HL-60 (cell line): ENCODE measurements around the gene HSDL1.

Experiments
- GABPA ChIP-seq: IDR thresholded peaks from 2 replicates; pipeline ENCODE4 v1.6.1; 2012; ENCODE audit warnings: low read depth
- TF ChIP-seq, protein P1 (sequence below): IDR thresholded peaks from 2 replicates; pipeline ENCODE4 v1.6.1; 2012; ENCODE audit warnings: low read depth; ENCODE audit not compliant: insufficient replicate concordance
- TF ChIP-seq, protein P2 (sequence below): IDR thresholded peaks from one replicate; pipeline ENCODE4 v1.5.1; 2011; ENCODE audit warnings: low read length, control low read depth, inconsistent platforms; ENCODE audit not compliant: insufficient read depth

DNA sequence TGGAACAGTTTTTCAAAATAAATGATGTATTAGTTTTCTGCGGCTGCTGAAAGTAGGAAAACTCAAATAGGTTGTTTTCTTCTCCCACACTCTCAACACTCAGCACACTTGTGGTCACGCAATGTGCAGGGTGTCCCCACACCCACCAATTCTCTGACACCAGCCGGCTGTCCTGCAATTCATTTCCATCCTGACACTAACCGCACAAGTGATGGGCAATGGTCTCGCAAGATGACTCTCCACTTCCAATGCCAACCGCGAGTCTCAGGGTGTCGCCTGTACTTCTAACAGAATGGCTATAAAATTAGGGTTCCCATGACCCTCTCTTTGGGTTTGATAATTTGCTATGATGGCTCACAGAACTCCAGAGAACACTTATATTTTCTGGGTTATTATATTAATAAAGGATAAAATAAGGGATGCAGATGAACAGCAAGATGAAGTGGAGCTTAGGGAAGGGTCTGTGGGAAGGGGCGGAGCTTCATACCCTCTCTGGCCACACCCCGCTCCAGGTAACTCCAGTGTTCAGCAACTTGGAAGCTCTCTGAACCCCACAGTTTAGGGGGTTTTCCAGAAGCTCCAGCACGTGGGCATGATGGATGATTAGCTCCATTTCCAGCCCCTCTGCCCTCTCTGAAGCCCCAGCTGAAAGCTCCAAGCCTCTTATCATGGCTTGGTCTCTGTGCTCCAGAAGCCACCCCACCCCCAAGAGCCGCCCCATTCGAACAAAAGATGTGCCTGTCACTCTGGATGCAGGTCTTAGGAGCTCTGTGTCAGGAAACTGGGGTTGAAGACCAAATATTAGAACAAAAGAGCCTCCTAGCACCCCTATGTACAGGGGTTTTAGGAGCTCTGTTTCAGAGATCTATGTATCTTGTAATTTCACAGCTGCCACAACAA, 22.1 kb upstream of the HSDL1 start:
- TF ChIP-seq, protein P1, sequence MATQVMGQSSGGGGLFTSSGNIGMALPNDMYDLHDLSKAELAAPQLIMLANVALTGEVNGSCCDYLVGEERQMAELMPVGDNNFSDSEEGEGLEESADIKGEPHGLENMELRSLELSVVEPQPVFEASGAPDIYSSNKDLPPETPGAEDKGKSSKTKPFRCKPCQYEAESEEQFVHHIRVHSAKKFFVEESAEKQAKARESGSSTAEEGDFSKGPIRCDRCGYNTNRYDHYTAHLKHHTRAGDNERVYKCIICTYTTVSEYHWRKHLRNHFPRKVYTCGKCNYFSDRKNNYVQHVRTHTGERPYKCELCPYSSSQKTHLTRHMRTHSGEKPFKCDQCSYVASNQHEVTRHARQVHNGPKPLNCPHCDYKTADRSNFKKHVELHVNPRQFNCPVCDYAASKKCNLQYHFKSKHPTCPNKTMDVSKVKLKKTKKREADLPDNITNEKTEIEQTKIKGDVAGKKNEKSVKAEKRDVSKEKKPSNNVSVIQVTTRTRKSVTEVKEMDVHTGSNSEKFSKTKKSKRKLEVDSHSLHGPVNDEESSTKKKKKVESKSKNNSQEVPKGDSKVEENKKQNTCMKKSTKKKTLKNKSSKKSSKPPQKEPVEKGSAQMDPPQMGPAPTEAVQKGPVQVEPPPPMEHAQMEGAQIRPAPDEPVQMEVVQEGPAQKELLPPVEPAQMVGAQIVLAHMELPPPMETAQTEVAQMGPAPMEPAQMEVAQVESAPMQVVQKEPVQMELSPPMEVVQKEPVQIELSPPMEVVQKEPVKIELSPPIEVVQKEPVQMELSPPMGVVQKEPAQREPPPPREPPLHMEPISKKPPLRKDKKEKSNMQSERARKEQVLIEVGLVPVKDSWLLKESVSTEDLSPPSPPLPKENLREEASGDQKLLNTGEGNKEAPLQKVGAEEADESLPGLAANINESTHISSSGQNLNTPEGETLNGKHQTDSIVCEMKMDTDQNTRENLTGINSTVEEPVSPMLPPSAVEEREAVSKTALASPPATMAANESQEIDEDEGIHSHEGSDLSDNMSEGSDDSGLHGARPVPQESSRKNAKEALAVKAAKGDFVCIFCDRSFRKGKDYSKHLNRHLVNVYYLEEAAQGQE = no peak
- TF ChIP-seq, protein P2, sequence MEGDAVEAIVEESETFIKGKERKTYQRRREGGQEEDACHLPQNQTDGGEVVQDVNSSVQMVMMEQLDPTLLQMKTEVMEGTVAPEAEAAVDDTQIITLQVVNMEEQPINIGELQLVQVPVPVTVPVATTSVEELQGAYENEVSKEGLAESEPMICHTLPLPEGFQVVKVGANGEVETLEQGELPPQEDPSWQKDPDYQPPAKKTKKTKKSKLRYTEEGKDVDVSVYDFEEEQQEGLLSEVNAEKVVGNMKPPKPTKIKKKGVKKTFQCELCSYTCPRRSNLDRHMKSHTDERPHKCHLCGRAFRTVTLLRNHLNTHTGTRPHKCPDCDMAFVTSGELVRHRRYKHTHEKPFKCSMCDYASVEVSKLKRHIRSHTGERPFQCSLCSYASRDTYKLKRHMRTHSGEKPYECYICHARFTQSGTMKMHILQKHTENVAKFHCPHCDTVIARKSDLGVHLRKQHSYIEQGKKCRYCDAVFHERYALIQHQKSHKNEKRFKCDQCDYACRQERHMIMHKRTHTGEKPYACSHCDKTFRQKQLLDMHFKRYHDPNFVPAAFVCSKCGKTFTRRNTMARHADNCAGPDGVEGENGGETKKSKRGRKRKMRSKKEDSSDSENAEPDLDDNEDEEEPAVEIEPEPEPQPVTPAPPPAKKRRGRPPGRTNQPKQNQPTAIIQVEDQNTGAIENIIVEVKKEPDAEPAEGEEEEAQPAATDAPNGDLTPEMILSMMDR = no peak
- TF ChIP-seq GABPA = no peak
